ENCODE results near the gene FRA10AC1. TPM values are rescaled to one million over a fixed set of nuclear protein-coding genes. Genes with fewer than 3 reads are reported as not detected.

FRA10AC1 gene
- total and polyA plus RNA-seq, 8 donors, result 1.2 to 42.0 (median 7.7) TPM

DNA sequence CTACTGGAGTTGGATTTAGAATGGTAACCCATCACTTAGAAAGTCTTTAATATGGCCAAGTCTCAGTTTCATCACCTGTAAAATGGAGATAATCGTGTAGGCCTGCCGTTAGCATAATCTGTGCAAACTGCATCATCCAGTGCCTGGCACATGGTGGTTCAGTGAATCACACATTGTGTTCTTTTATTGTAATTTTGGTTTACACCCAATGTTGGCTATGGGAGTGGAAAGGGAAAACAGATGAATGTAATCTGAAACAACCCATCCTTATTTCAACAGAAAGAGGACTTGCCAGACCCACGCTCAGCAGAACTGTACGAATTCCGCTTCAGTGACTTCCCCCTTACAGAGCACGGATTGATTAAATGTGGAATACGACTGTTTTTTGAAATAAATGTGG lies 62.6 kb downstream of the FRA10AC1 start:
- no peak for DNase-seq
- intact Hi-C loops (cut with DNase I; ENCODE audit: low total_unique reads), result no loop called here
- Histone ChIP-seq H3K36me3 (no peaks in the 10 kb centered on the region), H3K4me3 (no peak overlapping the region), H3K4me1 (no peaks in the 10 kb centered on the region), H3K27ac (no peak overlapping the region), H3K27me3 (no peaks in the 10 kb centered on the region), H3K9me3 (peaks cover 0 to 5% (median 0%) of the 10 kb centered on the region in 4 donors)
- TF ChIP-seq CTCF (IDR thresholded peaks at IDR 0.05), result no peak
- no peak for TF ChIP-seq POLR2AphosphoS5 (IDR thresholded peaks at IDR 0.05)
- no peak for TF ChIP-seq POLR2A (IDR thresholded peaks at IDR 0.05)
- no peak for TF ChIP-seq EP300 (IDR thresholded peaks at IDR 0.05)
- 85 to 91% (median 88%) methylated on average over 7 of the region's 7 CpGs for WGBS, 5 donors

DNA sequence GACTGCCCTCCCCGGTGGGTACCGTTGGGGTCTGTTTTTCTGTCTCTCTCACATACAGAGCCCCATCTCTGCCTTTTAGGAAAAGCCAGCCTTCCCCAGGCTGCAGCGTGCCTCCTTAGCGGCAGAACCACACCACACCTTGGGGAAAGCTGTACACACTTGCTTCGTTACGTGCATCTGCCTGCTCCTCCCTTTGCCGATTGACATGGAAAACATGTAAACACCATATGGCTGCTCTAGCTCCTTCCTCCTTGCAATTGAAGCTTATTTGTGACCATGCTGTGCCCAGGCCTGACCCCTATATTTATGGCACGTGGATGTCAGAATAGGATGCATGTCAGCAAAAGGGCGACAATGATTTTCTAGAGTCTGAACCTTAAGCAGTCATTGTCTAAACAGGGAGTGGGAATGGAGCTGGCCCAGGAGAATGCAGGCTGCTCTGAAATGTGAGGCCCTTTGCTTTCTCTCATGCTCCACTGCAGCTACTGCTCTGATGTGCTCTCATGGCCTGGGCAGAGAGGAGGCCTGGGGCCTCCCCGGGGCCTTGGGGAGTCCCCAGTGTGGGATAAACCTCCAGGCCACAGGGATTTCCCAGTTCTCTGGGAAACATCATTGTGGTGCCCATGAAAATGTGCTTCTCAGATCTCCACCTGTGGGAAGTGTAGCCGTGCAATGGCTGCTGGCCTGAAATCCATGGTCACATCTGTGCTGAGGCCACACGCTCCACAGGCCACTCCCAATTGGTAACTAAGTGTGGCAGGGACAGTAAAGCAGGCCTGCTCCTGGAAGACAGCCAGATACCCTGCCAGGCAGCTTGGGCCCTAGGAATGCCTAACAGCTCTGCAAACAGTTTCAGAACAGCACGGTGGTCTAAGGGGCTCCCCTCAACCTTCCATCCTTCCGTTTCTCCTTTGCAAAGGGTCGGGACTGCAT lies 71.5 kb downstream of the FRA10AC1 start:
- intact Hi-C loops (cut with DNase I; ENCODE audit: low total_unique reads), result no loop called here
- Histone ChIP-seq H3K27ac (no peak overlapping the region), H3K4me1 (no peaks in the 10 kb centered on the region), H3K27me3 (peaks cover 0 to 11% (median 0%) of the 10 kb centered on the region in 3 donors), H3K36me3 (no peaks in the 10 kb centered on the region), H3K4me3 (no peak overlapping the region), H3K9me3 (no peaks in the 10 kb centered on the region)
- WGBS, 5 donors, result 74 to 82% (median 78%) methylated on average over 15 of the region's 15 CpGs
- TF ChIP-seq CTCF (IDR thresholded peaks at IDR 0.05) (no peak), EP300 (IDR thresholded peaks at IDR 0.05) (no peak), POLR2A (IDR thresholded peaks at IDR 0.05) (no peak), POLR2AphosphoS5 (IDR thresholded peaks at IDR 0.05) (no peak)
- DNase-seq, result peak in 1 of 2 donors; percentile 34

DNA sequence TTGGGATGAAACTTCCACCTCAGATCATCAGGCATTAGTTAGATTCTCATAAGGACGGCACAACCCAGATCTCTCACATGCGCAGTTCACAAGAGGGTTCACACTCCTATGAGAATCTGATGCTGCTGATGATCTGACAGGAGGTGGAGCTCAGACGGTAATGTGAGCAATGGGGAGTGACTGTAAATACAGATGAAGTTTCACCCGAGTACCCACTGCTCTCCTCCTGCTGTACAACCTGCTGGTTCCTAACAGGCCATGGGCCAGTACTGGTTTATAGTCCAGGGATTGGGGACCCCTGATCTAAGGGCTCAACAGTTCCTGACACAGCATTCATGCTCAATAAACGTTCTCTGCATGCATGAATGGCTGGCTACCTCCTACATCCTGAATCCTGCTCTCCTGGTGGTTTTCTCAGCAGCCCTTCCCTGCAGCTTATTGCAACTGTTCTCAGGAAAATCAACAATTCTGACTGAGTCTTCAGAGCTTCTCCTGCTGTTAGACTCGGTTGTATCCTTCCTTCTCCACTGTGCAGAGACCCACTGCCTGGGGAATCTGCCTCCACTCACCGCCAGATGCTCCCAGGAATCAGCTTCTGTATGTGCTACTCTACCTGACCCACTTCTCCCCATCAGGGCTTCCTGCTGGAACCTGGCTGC lies 72.6 kb downstream of the FRA10AC1 start:
- Histone ChIP-seq H3K27ac (no peak overlapping the region), H3K4me1 (no peaks in the 10 kb centered on the region), H3K4me3 (no peak overlapping the region), H3K36me3 (no peaks in the 10 kb centered on the region), H3K9me3 (no peaks in the 10 kb centered on the region), H3K27me3 (peaks cover 0 to 11% (median 0%) of the 10 kb centered on the region in 3 donors)
- no peak for DNase-seq
- WGBS, 5 donors, result 54 to 67% (median 57%) methylated on average over 7 of the region's 7 CpGs
- intact Hi-C loops (cut with DNase I; ENCODE audit: low total_unique reads), result no loop called here
- no peak for TF ChIP-seq EP300 (IDR thresholded peaks at IDR 0.05)
- TF ChIP-seq POLR2AphosphoS5 (IDR thresholded peaks at IDR 0.05), result no peak
- TF ChIP-seq POLR2A (IDR thresholded peaks at IDR 0.05), result no peak
- no peak for TF ChIP-seq CTCF (IDR thresholded peaks at IDR 0.05)

DNA sequence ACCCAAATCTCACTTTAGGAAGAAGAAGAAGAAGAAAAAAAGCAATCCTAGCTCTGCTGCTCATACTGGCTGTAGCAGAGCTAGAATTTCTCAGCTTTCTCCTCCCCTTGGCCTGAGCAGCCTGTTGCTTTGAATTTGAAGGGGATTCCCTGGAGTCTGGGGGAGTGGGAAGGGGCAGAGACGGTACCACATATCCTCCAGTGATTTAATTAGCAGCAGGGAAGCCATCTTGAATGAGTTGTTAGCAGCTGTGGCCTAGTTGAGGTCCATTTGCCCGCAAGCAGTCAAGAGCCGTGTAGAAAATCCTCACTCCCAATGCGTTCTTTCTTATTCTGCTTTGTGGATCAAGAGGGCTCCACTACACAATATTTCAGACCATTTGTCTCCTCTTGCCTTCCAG lies 73.5 kb downstream of the FRA10AC1 start:
- no peak overlapping the region for H3K4me3 ChIP-seq
- intact Hi-C loops (cut with DNase I; ENCODE audit: low total_unique reads), result no loop called here
- TF ChIP-seq POLR2AphosphoS5 (IDR thresholded peaks at IDR 0.05) (no peak), POLR2A (IDR thresholded peaks at IDR 0.05) (no peak), CTCF (IDR thresholded peaks at IDR 0.05) (no peak), EP300 (IDR thresholded peaks at IDR 0.05) (no peak)
- 77 to 88% (median 85%) methylated on average over 4 of the region's 4 CpGs for WGBS, 5 donors
- peaks cover 0 to 11% (median 0%) of the 10 kb centered on the region in 3 donors for H3K27me3 ChIP-seq
- no peaks in the 10 kb centered on the region for H3K9me3 ChIP-seq
- no peaks in the 10 kb centered on the region for H3K36me3 ChIP-seq
- no peak for DNase-seq
- H3K27ac ChIP-seq, result no peak overlapping the region
- H3K4me1 ChIP-seq, result no peaks in the 10 kb centered on the region

Measured in stomach (tissue), 9 donors.